Smooth muscle cell (in vitro differentiated cells): ENCODE results near the gene RPE65. TPM values are rescaled to one million over a fixed set of nuclear protein-coding genes. Genes with fewer than 3 reads are reported as not detected.

Experiments used
- DNase-seq: peaks from one replicate; lab custom pipeline; 2025; ENCODE audit not compliant: unreplicated experiment; lab: John Stamatoyannopoulos, UW
- H2AFZ ChIP-seq: fragments of 200-600 bp; sonication (generic); 2 replicates; pipeline ENCODE4 v1.6.0; 2016; ENCODE audit warnings: antibody characterized with exemption, low read depth, mild to moderate bottlenecking
- H3F3A ChIP-seq: fragments of 200-600 bp; sonication (generic); 2 replicates; pipeline ENCODE4 v1.6.0; 2017; ENCODE audit warnings: antibody characterized with exemption, low read depth
- H3K27ac ChIP-seq: fragments of 200-600 bp; sonication (generic); 2 replicates; pipeline ENCODE4 v1.5.1; 2016; ENCODE audit warnings: low read depth, mild to moderate bottlenecking
- H3K27me3 ChIP-seq: fragments of 200-600 bp; sonication (generic); 2 replicates; pipeline ENCODE4 v1.6.1; 2016; ENCODE audit warnings: low read depth, mild to moderate bottlenecking
- H3K36me3 ChIP-seq: fragments of 200-600 bp; sonication (generic); 2 replicates; pipeline ENCODE4 v1.5.1; 2016; ENCODE audit warnings: low read depth
- H3K4me1 ChIP-seq: fragments of 200-600 bp; sonication (generic); 2 replicates; pipeline ENCODE4 v1.5.1; 2016; ENCODE audit warnings: low read depth
- H3K4me2 ChIP-seq: fragments of 200-600 bp; sonication (generic); 2 replicates; pipeline ENCODE4 v1.6.0; 2016; ENCODE audit warnings: mild to moderate bottlenecking
- H3K4me3 ChIP-seq: fragments of 200-600 bp; sonication (generic); 2 replicates; pipeline ENCODE4 v1.5.1; 2016; ENCODE audit warnings: mild to moderate bottlenecking
- H3K79me2 ChIP-seq: fragments of 200-600 bp; sonication (generic); 2 replicates; pipeline ENCODE4 v1.6.0; 2016; ENCODE audit warnings: low read depth, mild to moderate bottlenecking
- H3K9ac ChIP-seq: fragments of 200-600 bp; sonication (generic); 2 replicates; pipeline ENCODE4 v1.6.0; 2016; ENCODE audit warnings: low read depth
- H3K9me3 ChIP-seq: fragments of 200-600 bp; sonication (generic); replicated peaks from 2 replicates; pipeline ENCODE4 v1.5.1; 2016; ENCODE audit warnings: low read depth
- H4K20me1 ChIP-seq: fragments of 200-600 bp; sonication (generic); 2 replicates; pipeline ENCODE4 v1.6.0; 2016; ENCODE audit warnings: low read depth
- CTCF ChIP-seq: fragments of 200-600 bp; sonication (generic); IDR thresholded peaks from 2 replicates; pipeline ENCODE4 v1.5.1; 2017; ENCODE audit warnings: borderline replicate concordance, mild to moderate bottlenecking, antibody characterized with exemption; ENCODE audit not compliant: insufficient read depth, poor library complexity, severe bottlenecking
- WGBS: methylation state at CpG from one replicate; pipeline ENCODE4 v1.1.7; 2016; ENCODE audit warnings: low lambda C conversion rate; 5-methylcytosine and 5-hydroxymethylcytosine counted together
- polyA plus RNA-seq: library from polyadenylated mRNA; unstranded; fragments of >200 nt; fragmentation: Nextera tagmentation; extraction: Ambion mirVana; gene quantifications from 2 replicates; pipeline ENCODE4 v1.2.1, GENCODE V29; 2016
- total RNA-seq: library from RNA; depleted of rRNA; stranded (reverse); fragments of >200 nt; gene quantifications from 2 replicates; pipeline ENCODE4 v1.2.3, GENCODE V29; 2014

The RPE65 gene
- total and polyA plus RNA-seq, 2 experiments from 2014 or later, result not detected

GRCh38 chr1:68470388-68470970, 20.7 kb upstream of the RPE65 start:
- Histone ChIP-seq H3K4me1 (peaks cover 3% of the 10 kb centered on the region), H3K9ac (no peak overlapping the region), H3K4me3 (no peak overlapping the region), H3K27ac (no peak overlapping the region), H3K27me3 (no peaks in the 10 kb centered on the region), H4K20me1 (no peaks in the 10 kb centered on the region), H2AFZ (no peak overlapping the region), H3K79me2 (no peaks in the 10 kb centered on the region), H3F3A (no peaks in the 10 kb centered on the region), H3K9me3 (no peaks in the 10 kb centered on the region), H3K36me3 (no peaks in the 10 kb centered on the region), H3K4me2 (no peak overlapping the region)
- TF ChIP-seq CTCF, result peak; percentile 82
- DNase-seq, result no peak
- WGBS, result 89% methylated on average over 2 of the region's 2 CpGs

DNA sequence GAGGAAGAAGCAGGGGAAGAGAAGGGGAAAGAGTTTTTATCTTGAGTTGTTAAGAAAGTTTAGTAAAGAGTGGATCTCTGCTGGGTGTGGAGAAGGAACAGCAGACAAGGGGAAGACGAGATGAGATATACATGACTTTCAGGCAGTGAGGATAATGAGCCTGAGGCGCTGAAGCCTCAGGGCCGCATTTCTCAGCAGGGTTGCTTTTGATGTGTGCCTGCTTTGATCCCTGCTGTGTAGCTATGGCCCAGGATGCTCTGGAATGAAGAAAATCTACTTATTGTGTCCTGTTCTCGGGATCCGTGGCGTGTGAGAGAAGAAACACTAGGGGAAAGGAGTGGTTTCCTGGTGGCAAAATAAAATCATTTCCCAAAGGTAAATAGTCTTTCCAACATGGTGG, 15.1 kb upstream of the RPE65 start:
- WGBS, result 13% methylated on average over 6 of the region's 6 CpGs
- Histone ChIP-seq H3K27ac (no peak overlapping the region), H3K27me3 (no peaks in the 10 kb centered on the region), H3K9ac (no peak overlapping the region), H3K36me3 (no peaks in the 10 kb centered on the region), H4K20me1 (no peaks in the 10 kb centered on the region), H3F3A (no peaks in the 10 kb centered on the region), H3K79me2 (no peaks in the 10 kb centered on the region), H3K4me2 (no peak overlapping the region), H2AFZ (no peak overlapping the region), H3K4me1 (peaks cover 3% of the 10 kb centered on the region), H3K4me3 (no peak overlapping the region), H3K9me3 (no peaks in the 10 kb centered on the region)
- TF ChIP-seq CTCF, result no peak
- no peak for DNase-seq

- Histone ChIP-seq H4K20me1 (no peaks in the 10 kb centered on the region), H3K36me3 (no peaks in the 10 kb centered on the region), H3K4me3 (no peak overlapping the region), H3K9me3 (no peaks in the 10 kb centered on the region), H3K27ac (no peak overlapping the region), H3F3A (no peaks in the 10 kb centered on the region), H2AFZ (no peak overlapping the region), H3K9ac (no peak overlapping the region), H3K79me2 (no peaks in the 10 kb centered on the region), H3K27me3 (no peaks in the 10 kb centered on the region), H3K4me2 (no peak overlapping the region), H3K4me1 (no peaks in the 10 kb centered on the region)
- WGBS, result 93% methylated on average over 4 of the region's 4 CpGs
- DNase-seq, result no peak
- no peak for TF ChIP-seq CTCF
These were observed 11.2 kb upstream of the RPE65 start for GRCh38 chr1:68460935-68461334.

DNA sequence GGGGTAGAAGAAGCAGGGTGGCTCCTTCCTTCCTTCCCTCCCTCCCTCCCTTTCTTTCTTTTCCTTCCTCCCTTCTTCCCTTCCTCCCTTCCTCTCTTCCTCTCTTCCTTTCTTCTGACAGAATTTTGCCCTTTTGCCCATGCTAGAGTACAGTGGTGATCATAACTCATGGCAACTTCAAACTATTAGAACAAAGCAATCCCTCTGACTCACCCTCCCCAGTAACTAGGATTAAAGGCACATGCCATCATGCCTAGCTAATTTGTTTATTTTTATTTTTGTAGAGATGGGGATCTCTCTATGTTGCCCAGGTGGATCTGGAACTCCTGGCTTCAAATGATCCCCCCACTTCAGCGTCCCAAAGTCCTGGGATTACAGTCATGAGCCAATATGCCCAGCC, 10.0 kb upstream of the RPE65 start:
- no peaks in the 10 kb centered on the region for H3K27me3 ChIP-seq
- H3K4me2 ChIP-seq, result no peak overlapping the region
- DNase-seq, result no peak
- no peaks in the 10 kb centered on the region for H4K20me1 ChIP-seq
- H3K9me3 ChIP-seq, result no peaks in the 10 kb centered on the region
- H2AFZ ChIP-seq, result no peak overlapping the region
- H3K4me1 ChIP-seq, result no peaks in the 10 kb centered on the region
- H3K4me3 ChIP-seq, result no peak overlapping the region
- no peak overlapping the region for H3K9ac ChIP-seq
- no peaks in the 10 kb centered on the region for H3F3A ChIP-seq
- H3K36me3 ChIP-seq, result no peaks in the 10 kb centered on the region
- no peak for TF ChIP-seq CTCF
- H3K27ac ChIP-seq, result no peak overlapping the region
- no peaks in the 10 kb centered on the region for H3K79me2 ChIP-seq
- WGBS, result 91% methylated on average over 1 of the region's 1 CpG
